Endothelial cell of umbilical vein (primary cell): ENCODE results near the gene USH2A. TPM values are rescaled to one million over a fixed set of nuclear protein-coding genes. Genes with fewer than 3 reads are reported as not detected.

Experiments used
- BruUV-seq: library from RNA; stranded (reverse); fragments of 400-500 nt; replicated peaks from 2 replicates; lab custom pipeline; 2021; lab: Mats Ljungman, UMichigan
- CTCF ChIA-PET: fragments of 300-600, 350-600 bp; sonication (Branson Sonifier 250); formaldehyde crosslinking; loops from one replicate; lab custom pipeline; 2021; ENCODE audit warnings: antibody characterized with exemption, inconsistent platforms; lab: Charles Lee
- POLR2A ChIA-PET: fragments of 300-600, 350-600 bp; sonication (Branson Sonifier 250); formaldehyde crosslinking; loops from one replicate; lab custom pipeline; 2021; ENCODE audit warnings: antibody characterized with exemption, inconsistent platforms; lab: Charles Lee
- DNase-seq: peaks from one replicate; pipeline ENCODE4 v3.0.0-alpha.2; 2011; ENCODE audit warnings: low read depth, low spot score
- FAIRE-seq: peaks from 2 replicates; lab custom pipeline; 2011; peaks lifted over from hg19 to GRCh38; lab: Jason Lieb, UNC
- H2AFZ ChIP-seq: 2 replicates; pipeline ENCODE4 v1.6.0; 2012; ENCODE audit warnings: low read depth, low read length, control low read depth, inconsistent platforms
- H3K27ac ChIP-seq: 2 replicates; pipeline ENCODE4 v1.5.1; 2011; ENCODE audit warnings: low read depth, mild to moderate bottlenecking, control low read depth, low read length, moderate library complexity; ENCODE audit not compliant: insufficient read depth
- H3K27me3 ChIP-seq, 2 experiments: 2 replicates each; pipeline versions ENCODE4 v1.6.0 to v1.6.1; 2011; ENCODE audit warnings: low read length in 2 of 2, mixed read lengths in 1 of 2; ENCODE audit not compliant: control insufficient read depth in 2 of 2, insufficient read depth in 2 of 2
- H3K36me3 ChIP-seq, 2 experiments: 2 replicates in 1 of 2; 3 replicates in 1 of 2; pipeline ENCODE4 v1.5.1; 2011; ENCODE audit warnings: low read length in 2 of 2, mild to moderate bottlenecking in 1 of 2, moderate library complexity in 1 of 2; ENCODE audit not compliant: control insufficient read depth in 2 of 2, insufficient read depth in 2 of 2; ENCODE audit errors: extremely low read depth in 1 of 2
- H3K4me1 ChIP-seq: 3 replicates; pipeline ENCODE4 v1.5.1; 2011; ENCODE audit warnings: mild to moderate bottlenecking, low read length; ENCODE audit not compliant: control insufficient read depth, insufficient read depth; ENCODE audit errors: extremely low read depth
- H3K4me2 ChIP-seq: 2 replicates; pipeline ENCODE4 v1.6.1; 2011; ENCODE audit warnings: low read length, control low read depth, mixed read lengths; ENCODE audit not compliant: insufficient read depth
- H3K4me3 ChIP-seq, 3 experiments: fragments of 200-600 bp in 1 of 3; sonication (generic), shearing (Covaris generic) in 1 of 3; replicated peaks in 1 of 3; 2 replicates each; pipeline ENCODE4 v1.5.1; 2011 to 2016; ENCODE audit warnings: control low read depth in 3 of 3, low read length in 3 of 3, mild to moderate bottlenecking in 2 of 3, inconsistent platforms in 1 of 3, low read depth in 1 of 3, moderate library complexity in 1 of 3; ENCODE audit not compliant: insufficient read depth in 1 of 3
- H3K79me2 ChIP-seq: 2 replicates; pipeline ENCODE4 v1.6.0; 2012; ENCODE audit warnings: low read length, inconsistent platforms; ENCODE audit not compliant: control insufficient read depth, insufficient read depth
- H3K9ac ChIP-seq: replicated peaks from 2 replicates; pipeline ENCODE3; 2011; ENCODE audit warnings: low read length, control low read depth; ENCODE audit not compliant: insufficient read depth; ENCODE audit errors: extremely low read depth
- H3K9me1 ChIP-seq: replicated peaks from 3 replicates; pipeline ENCODE4 v1.6.0; 2011; ENCODE audit warnings: mild to moderate bottlenecking, low read length; ENCODE audit not compliant: control insufficient read depth, insufficient read depth; ENCODE audit errors: extremely low read depth
- H3K9me3 ChIP-seq: replicated peaks from 2 replicates; pipeline ENCODE4 v1.5.1; 2012; ENCODE audit warnings: low read length, inconsistent platforms; ENCODE audit not compliant: control insufficient read depth, insufficient read depth
- H4K20me1 ChIP-seq: replicated peaks from 2 replicates; pipeline ENCODE3; 2011; ENCODE audit warnings: mild to moderate bottlenecking, low read length; ENCODE audit not compliant: control insufficient read depth, insufficient read depth; ENCODE audit errors: extremely low read depth
- EZH2 ChIP-seq: IDR thresholded peaks from 2 replicates; pipeline ENCODE4 v1.6.1; 2012; ENCODE audit warnings: borderline replicate concordance, low read depth, mild to moderate bottlenecking, moderate library complexity, low read length, inconsistent platforms; ENCODE audit not compliant: severe bottlenecking
- FOS ChIP-seq: IDR thresholded peaks from 2 replicates; pipeline ENCODE4 v1.6.1; 2011; ENCODE audit warnings: mild to moderate bottlenecking, low read length, moderate library complexity, borderline replicate concordance; ENCODE audit not compliant: insufficient read depth
- GATA2 ChIP-seq: IDR thresholded peaks from 2 replicates; pipeline ENCODE4 v1.7.0; 2011; ENCODE audit warnings: low read depth, mild to moderate bottlenecking, moderate library complexity, mixed read lengths, low read length; ENCODE audit not compliant: insufficient read length, insufficient read depth
- JUN ChIP-seq: IDR thresholded peaks from 2 replicates; pipeline ENCODE4 v1.6.1; 2011; ENCODE audit warnings: borderline replicate concordance, low read depth; ENCODE audit not compliant: insufficient read length, insufficient read depth
- MYC ChIP-seq: IDR thresholded peaks from one replicate; pipeline ENCODE4 v1.6.1; 2011; ENCODE audit warnings: mild to moderate bottlenecking, low read depth, low read length
- POLR2A ChIP-seq: IDR thresholded peaks from 2 replicates; pipeline ENCODE4 v1.6.1; 2012; ENCODE audit warnings: low read depth, mild to moderate bottlenecking, control low read depth, low read length
- POLR2AphosphoS5 ChIP-seq: IDR thresholded peaks from 2 replicates; pipeline ENCODE4 v1.6.1; 2012; ENCODE audit warnings: low read depth, mild to moderate bottlenecking, control low read depth, low read length, moderate library complexity; ENCODE audit not compliant: insufficient read depth
- dilution Hi-C: fragments of 300-500 bp; cut with MboI; formaldehyde crosslinking; loops from one replicate; pipeline ENCODE4 v1.15.0; 2019; ENCODE audit warnings: low sequenced_read_pairs; ENCODE audit not compliant: extremely low pct_ligation_motif_present
- intact Hi-C: fragments of 100-400 bp; cut with micrococcal nuclease; formaldehyde crosslinking; loops from one replicate; pipeline ENCODE4 v1.10.0; 2022
- polyA plus RNA-seq, 4 experiments: library from polyadenylated mRNA; depleted of rRNA in 3 of 4; stranded (reverse) in 3 of 4; unstranded in 1 of 4; fragments of >200 nt; gene quantifications; 2 replicates each; pipeline versions ENCODE4 v1.2.1 to v1.2.3, GENCODE V29; 2011 to 2012; ENCODE audit warnings: missing spikeins in 1 of 4
- total RNA-seq: library from RNA; stranded (reverse); gene quantifications from 2 replicates; pipeline ENCODE4 v1.2.3, GENCODE V29; 2021
- TF ChIP-seq, protein P1 (sequence below), 2 donors: IDR thresholded peaks; 1 replicate in 1 of 2; 2 replicates in 1 of 2; pipeline ENCODE4 v1.5.1; 2011; ENCODE audit warnings: low read length in 2 of 2, mild to moderate bottlenecking in 2 of 2, moderate library complexity in 2 of 2, control low read depth in 1 of 2, inconsistent platforms in 1 of 2, low read depth in 1 of 2; ENCODE audit not compliant: insufficient read depth in 1 of 2; ENCODE audit errors: extremely low read depth in 1 of 2
- TF ChIP-seq, protein P2 (sequence below): IDR thresholded peaks from 2 replicates; pipeline ENCODE4 v1.6.1; 2011; ENCODE audit not compliant: insufficient read depth, insufficient read length

USH2A gene
- total and polyA plus RNA-seq, 2 donors (not counting 3 experiments of a cell fraction or from before 2014, with no cell fraction given), result not detected

- Histone ChIP-seq H3K9ac (no peak overlapping the region), H4K20me1 (no peaks in the 10 kb centered on the region), H3K4me3 (no peak overlapping the region), H3K4me1 (no peaks in the 10 kb centered on the region), H3K9me3 (peaks cover 2% of the 10 kb centered on the region), H3K36me3 (no peaks in the 10 kb centered on the region), H3K27ac (no peak overlapping the region), H3K9me1 (no peaks in the 10 kb centered on the region), H3K4me2 (no peak overlapping the region), H2AFZ (no peak overlapping the region), H3K27me3 (no peaks in the 10 kb centered on the region), H3K79me2 (no peaks in the 10 kb centered on the region)
- no peak for FAIRE-seq
- TF ChIP-seq MYC (no peak), POLR2A (no peak), POLR2AphosphoS5 (no peak), GATA2 (no peak), JUN (no peak), EZH2 (no peak), FOS (no peak)
- TF ChIP-seq, protein P1, sequence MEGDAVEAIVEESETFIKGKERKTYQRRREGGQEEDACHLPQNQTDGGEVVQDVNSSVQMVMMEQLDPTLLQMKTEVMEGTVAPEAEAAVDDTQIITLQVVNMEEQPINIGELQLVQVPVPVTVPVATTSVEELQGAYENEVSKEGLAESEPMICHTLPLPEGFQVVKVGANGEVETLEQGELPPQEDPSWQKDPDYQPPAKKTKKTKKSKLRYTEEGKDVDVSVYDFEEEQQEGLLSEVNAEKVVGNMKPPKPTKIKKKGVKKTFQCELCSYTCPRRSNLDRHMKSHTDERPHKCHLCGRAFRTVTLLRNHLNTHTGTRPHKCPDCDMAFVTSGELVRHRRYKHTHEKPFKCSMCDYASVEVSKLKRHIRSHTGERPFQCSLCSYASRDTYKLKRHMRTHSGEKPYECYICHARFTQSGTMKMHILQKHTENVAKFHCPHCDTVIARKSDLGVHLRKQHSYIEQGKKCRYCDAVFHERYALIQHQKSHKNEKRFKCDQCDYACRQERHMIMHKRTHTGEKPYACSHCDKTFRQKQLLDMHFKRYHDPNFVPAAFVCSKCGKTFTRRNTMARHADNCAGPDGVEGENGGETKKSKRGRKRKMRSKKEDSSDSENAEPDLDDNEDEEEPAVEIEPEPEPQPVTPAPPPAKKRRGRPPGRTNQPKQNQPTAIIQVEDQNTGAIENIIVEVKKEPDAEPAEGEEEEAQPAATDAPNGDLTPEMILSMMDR (IDR thresholded peaks at IDR 0.05; ENCODE audit: extremely low read depth in 1 of 2, insufficient read depth in 1 of 2, low read depth in 1 of 2, low read length in 2 of 2), result no peak
- TF ChIP-seq, protein P2, sequence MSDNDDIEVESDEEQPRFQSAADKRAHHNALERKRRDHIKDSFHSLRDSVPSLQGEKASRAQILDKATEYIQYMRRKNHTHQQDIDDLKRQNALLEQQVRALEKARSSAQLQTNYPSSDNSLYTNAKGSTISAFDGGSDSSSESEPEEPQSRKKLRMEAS, result no peak
- intact Hi-C loops, result no loop called here
- CTCF ChIA-PET, result no interaction called here
- DNase-seq, result no peak
- BruUV-seq, result no TSS peak
- dilution Hi-C loops, result no loop called here
- POLR2A ChIA-PET, result no interaction called here
These were observed 35.6 kb upstream of the USH2A start for GRCh38 chr1:216458812-216459211.
